ENCODE results near the gene SEMA5A.

GRCh38 chr5:9288234-9288633 is 257.6 kb downstream of the SEMA5A start:
- no peak for TF ChIP-seq CTCF (IDR thresholded peaks at IDR 0.05; ENCODE audit: low read length)
- no peak for TF ChIP-seq EZH2 (optimal IDR thresholded peaks at IDR 0.05; ENCODE audit: low read depth, low read length)

Measured in MM.1S (cell line).